ENCODE results near the gene CORO6.

DNA sequence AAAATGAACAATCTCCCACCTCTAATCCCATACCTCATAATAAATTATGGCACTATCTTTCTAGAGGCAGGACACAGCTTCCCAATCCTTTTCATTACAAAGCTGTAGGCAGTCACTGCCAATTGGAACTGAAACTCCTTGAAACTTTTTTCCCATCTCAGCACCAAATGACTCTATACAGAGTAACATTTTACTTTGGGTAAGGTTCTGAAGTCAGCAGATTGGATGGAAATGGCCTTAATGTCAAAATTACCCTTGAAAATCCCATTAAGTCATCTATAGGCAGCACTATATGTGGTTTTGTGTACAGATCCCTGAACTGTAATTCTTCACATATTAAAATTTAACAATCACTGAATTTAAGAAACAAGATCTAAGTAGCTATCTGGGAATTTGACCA, 30.3 kb upstream of the CORO6 start:
- TF ChIP-seq CTCF (IDR thresholded peaks at IDR 0.05) (no peak), POLR2A (IDR thresholded peaks at IDR 0.05) (no peak)
